HT-29 (cell line): ENCODE measurements around the gene CTAG2. TPM values are rescaled to one million over a fixed set of nuclear protein-coding genes. Genes with fewer than 3 reads are reported as not detected.

Experiments used
- small RNA-seq: library from RNA; depleted of rRNA; stranded (forward); fragments of <200 nt; gene quantifications from one replicate; pipeline ENCODE3, GENCODE V24; 2014
- total RNA-seq: library from RNA; depleted of rRNA; stranded (reverse); fragments of >200 nt; shearing (Covaris generic); gene quantifications from 2 replicates; pipeline ENCODE4 v1.2.3, GENCODE V29; 2014; rRNA removed

The CTAG2 gene
- total RNA-seq, 1 experiment from 2014 or later, result not detected

Small RNAs within 50 kb of the gene (small RNA-seq; reads per million reads assigned to genes)
- gene AC244090.1 (not detected), gene AC244107.2 (not detected)

Other genes starting within 250 kb of the CTAG2 start
- gene DNASE1L1, start 244.3 kb downstream of the CTAG2 start, total RNA-seq, result 114 and 118 TPM in 2 replicates
- 60.3 and 80.6 TPM in 2 replicates for gene TAFAZZIN, start 242.0 kb downstream of the CTAG2 start, total RNA-seq
- gene ATP6AP1, start 224.9 kb downstream of the CTAG2 start, total RNA-seq, result 162 and 181 TPM in 2 replicates
- gene GDI1, start 216.4 kb downstream of the CTAG2 start, total RNA-seq, result 124 and 128 TPM in 2 replicates
- gene FAM50A, start 209.4 kb downstream of the CTAG2 start, total RNA-seq, result 103 and 107 TPM in 2 replicates
- gene PLXNA3, start 195.3 kb downstream of the CTAG2 start, total RNA-seq, result 33.6 and 40.8 TPM in 2 replicates
- 122 and 129 TPM in 2 replicates for gene LAGE3, start 174.3 kb downstream of the CTAG2 start, total RNA-seq
- 195 and 203 TPM in 2 replicates for gene UBL4A, start 167.0 kb downstream of the CTAG2 start, total RNA-seq
- 67.2 TPM in 2 replicates for gene SLC10A3, start 162.9 kb downstream of the CTAG2 start, total RNA-seq
- gene FAM3A, start 137.3 kb downstream of the CTAG2 start, total RNA-seq, result 73.0 and 89.0 TPM in 2 replicates
- gene G6PD, start 106.7 kb downstream of the CTAG2 start, total RNA-seq, result 269 and 280 TPM in 2 replicates
- gene IKBKG, start 106.0 kb downstream of the CTAG2 start, total RNA-seq, result 43.4 and 51.1 TPM in 2 replicates
- gene CTAG1A, start 68.4 kb downstream of the CTAG2 start, total RNA-seq, result not detected in 2 replicates
- not detected in 2 replicates for gene CTAG1B, start 34.3 kb downstream of the CTAG2 start, total RNA-seq
- gene GAB3, start 97.5 kb upstream of the CTAG2 start, total RNA-seq, result 0.08 TPM in 1 of 2 replicates, not detected in the other
- 101 and 103 TPM in 2 replicates for gene DKC1, start 109.3 kb upstream of the CTAG2 start, total RNA-seq
- gene MPP1, start 151.9 kb upstream of the CTAG2 start, total RNA-seq, result not detected in 2 replicates
- not detected in 2 replicates for gene SMIM9, start 181.1 kb upstream of the CTAG2 start, total RNA-seq
- 22.1 and 26.4 TPM in 2 replicates for gene F8A1, start 232.8 kb upstream of the CTAG2 start, total RNA-seq